Psoas muscle (tissue), 8 donors: Measurements from ENCODE around the gene OSBPL6. TPM values are rescaled to one million over a fixed set of nuclear protein-coding genes. Genes with fewer than 3 reads are reported as not detected.

ENCODE experiments used
- ATAC-seq, 4 donors: fragments of 200-7000 bp; cut with Tn5 transposase; one replicate each; pipeline ENCODE4 v1.9.1; 2020; ENCODE audit warnings: moderate library complexity in 3 of 4, mild to moderate bottlenecking in 2 of 4
- DNase-seq, 2 donors: peaks; one replicate each; pipeline ENCODE4 v3.0.0-alpha.2; 2020
- H3K27ac ChIP-seq: fragments of 200-600 bp; one replicate; pipeline ENCODE4 v1.8.0; 2022
- H3K27me3 ChIP-seq, 3 donors: fragments of 200-600 bp in 1 of 3; one replicate each; pipeline versions ENCODE4 v1.6.1 to v1.8.0; 2013 to 2022; ENCODE audit warnings: low read length in 2 of 3, mild to moderate bottlenecking in 2 of 3, moderate library complexity in 1 of 3; ENCODE audit not compliant: insufficient read depth in 3 of 3
- H3K36me3 ChIP-seq, 2 donors: fragments of 200-600 bp in 1 of 2; one replicate each; pipeline versions ENCODE4 v1.6.1 to v1.8.0; 2013 to 2022; ENCODE audit warnings: low read depth in 1 of 2, mild to moderate bottlenecking in 1 of 2, moderate library complexity in 1 of 2; ENCODE audit not compliant: insufficient read depth in 1 of 2
- H3K4me1 ChIP-seq: fragments of 200-600 bp; one replicate; pipeline ENCODE4 v1.8.0; 2022
- H3K4me3 ChIP-seq: fragments of 200-600 bp; one replicate; pipeline ENCODE4 v1.8.0; 2022; ENCODE audit warnings: mild to moderate bottlenecking
- H3K9me3 ChIP-seq: fragments of 200-600 bp; one replicate; pipeline ENCODE4 v1.8.0; 2022
- CTCF ChIP-seq: fragments of 200-600 bp; IDR thresholded peaks from one replicate; pipeline ENCODE4 v1.8.0; 2022; ENCODE audit warnings: antibody characterized with exemption
- WGBS, 3 donors: extraction: QIAGEN DNeasy Blood & Tissue Kit; methylation state at CpG; one replicate each; pipeline versions ENCODE4 v1.1.6 to v1.1.7; 2013; 5-methylcytosine and 5-hydroxymethylcytosine counted together
- intact Hi-C, 2 donors: fragments of 100-400 bp; cut with DNase I; formaldehyde crosslinking; loops; one replicate each; pipeline versions ENCODE4 v1.11.0 to v1.14.2; 2022
- polyA plus RNA-seq, 3 donors: library from polyadenylated mRNA; stranded (reverse); fragments of 200-250 nt; gene quantifications; one replicate each; pipeline ENCODE4 v1.2.3, GENCODE V29; 2013
- total RNA-seq, 4 donors: library from RNA; stranded (reverse); fragmentation: NEBNext Ultra II Directional in 2 of 4; extraction: Animal tissue kit (Norgen Biotek cat#: 25700) in 2 of 4; gene quantifications; one replicate each; pipeline versions ENCODE4 v1.2.1 to v1.2.4, GENCODE V29; 2021 to 2023
- donor health status: healthy with polysubstance abuse.
- donor health status: DM: no; HTN: no; CAD: no; lungs with moderate emphysema.
- donor health status: Bipolar disorder and iron deficiency.
- donor health status: healthy.
- donor health status: DM: yes; HTN: yes; CAD: no.
- donor health status: DM: no; HTN: no; CAD: no.
- donor health status: DM: no; HTN: no; CAD: no.
- donor health status: DM: yes; HTN: yes; CAD: no.

OSBPL6 gene
- total and polyA plus RNA-seq, 7 donors: 11.4 to 147 (median 36.2) TPM

GRCh38 chr2:178301649-178302238 is 107.4 kb downstream of the OSBPL6 start:
- intact Hi-C loops: loop anchor here in 1 of 2 donors (10.0 kb wide), 1 partner anchor 167 kb away; no protein-coding TSS in a partner anchor
- 62 to 68% (median 67%) methylated on average over 3 of the region's 3 CpGs for whole genome bisulfite sequencing, 3 donors
- Histone ChIP-seq H3K36me3 (peaks cover 0 to 16% of the 10 kb centered on the region in 2 donors), H3K4me1 (peaks cover 38% of the 10 kb centered on the region), H3K27me3 (no peaks in the 10 kb centered on the region), H3K9me3 (no peaks in the 10 kb centered on the region), H3K27ac (peak overlapping the region; percentile 47), H3K4me3 (no peak overlapping the region)
- DNase-seq: no peak
- ATAC-seq: peak in 2 of 4 donors; percentile 30 to 34
- TF ChIP-seq CTCF: no peak

GRCh38 chr2:178304333-178304732 is 110.0 kb downstream of the OSBPL6 start:
- no peaks in the 10 kb centered on the region for H3K27me3 ChIP-seq
- no peak overlapping the region for H3K27ac ChIP-seq
- H3K9me3 ChIP-seq: no peaks in the 10 kb centered on the region
- no peak for TF ChIP-seq CTCF
- no peak for DNase-seq
- WGBS, 3 donors: 86 to 93% (median 88%) methylated on average over 3 of the region's 3 CpGs
- intact Hi-C loops: loop anchor here in 1 of 2 donors (10.0 kb wide), 1 partner anchor 170 kb away; no protein-coding TSS in a partner anchor
- no peak overlapping the region for H3K4me3 ChIP-seq
- no peak for ATAC-seq
- peaks cover 0 to 39% of the 10 kb centered on the region in 2 donors for H3K36me3 ChIP-seq
- peaks cover 12% of the 10 kb centered on the region for H3K4me1 ChIP-seq

- intact Hi-C loops: loop anchor here in 1 of 2 donors (10.0 kb wide), 1 partner anchor 172 kb away; no protein-coding TSS in a partner anchor
- Histone ChIP-seq H3K27ac (peak overlapping the region; percentile 11), H3K4me3 (no peak overlapping the region), H3K9me3 (no peaks in the 10 kb centered on the region), H3K4me1 (peaks cover 4% of the 10 kb centered on the region), H3K36me3 (peaks cover 4 to 45% of the 10 kb centered on the region in 2 donors), H3K27me3 (no peaks in the 10 kb centered on the region)
- DNase-seq: no peak
- peak; percentile 45 for TF ChIP-seq CTCF
- peak; percentile 38 to 80 (median 76) for ATAC-seq
- 26 to 56% (median 37%) methylated on average over 8 of the region's 8 CpGs for WGBS, 3 donors
These were observed 112.2 kb downstream of the OSBPL6 start for GRCh38 chr2:178306352-178307073.

GRCh38 chr2:178307650-178308049 is 113.3 kb downstream of the OSBPL6 start:
- WGBS, 3 donors: 67 to 73% (median 67%) methylated on average over 7 of the region's 7 CpGs
- Histone ChIP-seq H3K4me3 (no peak overlapping the region), H3K9me3 (no peaks in the 10 kb centered on the region), H3K36me3 (peaks cover 4 to 47% of the 10 kb centered on the region in 2 donors), H3K27me3 (no peaks in the 10 kb centered on the region), H3K4me1 (peaks cover 4% of the 10 kb centered on the region), H3K27ac (no peak overlapping the region)
- intact Hi-C loops: loop anchor here in 1 of 2 donors (10.0 kb wide), 1 partner anchor 173 kb away; no protein-coding TSS in a partner anchor
- no peak for DNase-seq
- TF ChIP-seq CTCF: no peak
- no peak for ATAC-seq
